ENCODE results near the gene HBQ1. TPM values are rescaled to one million over a fixed set of nuclear protein-coding genes. Genes with fewer than 3 reads are reported as not detected.

HBQ1 gene
- total and polyA plus RNA-seq, 4 donors = 50.9 TPM; not detected in 3

DNA sequence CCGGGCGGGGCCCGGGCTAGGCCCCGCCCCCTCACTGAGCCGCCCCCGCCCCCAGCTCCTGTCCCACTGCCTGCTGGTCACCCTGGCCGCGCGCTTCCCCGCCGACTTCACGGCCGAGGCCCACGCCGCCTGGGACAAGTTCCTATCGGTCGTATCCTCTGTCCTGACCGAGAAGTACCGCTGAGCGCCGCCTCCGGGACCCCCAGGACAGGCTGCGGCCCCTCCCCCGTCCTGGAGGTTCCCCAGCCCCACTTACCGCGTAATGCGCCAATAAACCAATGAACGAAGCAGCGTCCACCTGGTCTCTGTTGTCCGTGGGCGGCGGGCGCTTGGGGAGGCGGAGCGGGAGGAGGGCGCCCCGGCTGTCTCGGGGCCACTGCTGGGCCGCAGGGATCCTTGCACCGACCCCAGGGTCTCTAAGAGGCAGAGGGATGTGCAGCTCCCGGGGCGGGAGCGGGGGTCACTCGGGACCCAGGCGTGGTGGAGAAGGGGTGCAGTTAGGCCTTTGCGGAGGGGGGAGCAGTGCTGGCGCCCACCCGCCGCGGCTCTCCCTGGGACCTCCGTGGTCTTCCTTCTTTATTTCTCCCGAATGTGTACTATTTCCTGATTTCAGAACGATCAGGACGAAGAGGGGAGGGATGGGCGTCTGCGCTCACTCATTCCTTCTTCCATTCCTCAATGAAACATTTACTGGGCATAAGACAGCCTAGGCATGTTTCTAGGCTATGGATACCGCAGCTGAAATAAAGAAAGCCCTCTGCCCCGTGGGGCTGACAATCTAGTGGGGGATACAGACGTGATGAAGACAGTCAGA, 25.8 kb upstream of the HBQ1 start:
- Histone ChIP-seq H3K27me3 (ENCODE audit: control insufficient read depth in 4 of 4, insufficient read depth in 4 of 4, low read length in 3 of 4) (peaks cover 0 to 2% (median under 1%) of the 10 kb centered on the region in 4 donors), H3K27ac (ENCODE audit: low read depth in 1 of 2, low read length in 2 of 2) (no peak overlapping the region), H3K4me3 (ENCODE audit: low read depth in 1 of 3, low read length in 3 of 3) (peak overlapping the region in 1 of 3 donors; percentile 16), H3K9ac (ENCODE audit: low read depth in 1 of 2, low read length in 2 of 2) (no peak overlapping the region), H3K9me3 (ENCODE audit: control insufficient read depth in 4 of 4, low read length in 3 of 4) (no peaks in the 10 kb centered on the region), H3K36me3 (ENCODE audit: control insufficient read depth in 4 of 4, insufficient read depth in 3 of 4, low read depth in 1 of 4, low read length in 3 of 4) (no peaks in the 10 kb centered on the region), H3K4me1 (ENCODE audit: control insufficient read depth in 4 of 4, insufficient read depth in 4 of 4, low read length in 3 of 4) (peaks cover 0 to 9% (median 5%) of the 10 kb centered on the region in 4 donors)
- TF ChIP-seq EGR1 (IDR thresholded peaks at IDR 0.05; ENCODE audit: low read depth in 2 of 2) (no peak), HNF4A (conservative IDR thresholded peaks at IDR 0.05) (no peak), JUND (IDR thresholded peaks at IDR 0.05) (no peak), NR2F2 (IDR thresholded peaks at IDR 0.05) (no peak), FOXA1 (IDR thresholded peaks at IDR 0.05) (no peak), FOXA2 (IDR thresholded peaks at IDR 0.05) (no peak), HNF4G (IDR thresholded peaks at IDR 0.05) (no peak), GABPA (IDR thresholded peaks at IDR 0.05 in 1 of 2, conservative IDR thresholded peaks at IDR 0.05 in 1 of 2) (no peak)
- TF ChIP-seq, protein P1, sequence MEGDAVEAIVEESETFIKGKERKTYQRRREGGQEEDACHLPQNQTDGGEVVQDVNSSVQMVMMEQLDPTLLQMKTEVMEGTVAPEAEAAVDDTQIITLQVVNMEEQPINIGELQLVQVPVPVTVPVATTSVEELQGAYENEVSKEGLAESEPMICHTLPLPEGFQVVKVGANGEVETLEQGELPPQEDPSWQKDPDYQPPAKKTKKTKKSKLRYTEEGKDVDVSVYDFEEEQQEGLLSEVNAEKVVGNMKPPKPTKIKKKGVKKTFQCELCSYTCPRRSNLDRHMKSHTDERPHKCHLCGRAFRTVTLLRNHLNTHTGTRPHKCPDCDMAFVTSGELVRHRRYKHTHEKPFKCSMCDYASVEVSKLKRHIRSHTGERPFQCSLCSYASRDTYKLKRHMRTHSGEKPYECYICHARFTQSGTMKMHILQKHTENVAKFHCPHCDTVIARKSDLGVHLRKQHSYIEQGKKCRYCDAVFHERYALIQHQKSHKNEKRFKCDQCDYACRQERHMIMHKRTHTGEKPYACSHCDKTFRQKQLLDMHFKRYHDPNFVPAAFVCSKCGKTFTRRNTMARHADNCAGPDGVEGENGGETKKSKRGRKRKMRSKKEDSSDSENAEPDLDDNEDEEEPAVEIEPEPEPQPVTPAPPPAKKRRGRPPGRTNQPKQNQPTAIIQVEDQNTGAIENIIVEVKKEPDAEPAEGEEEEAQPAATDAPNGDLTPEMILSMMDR (IDR thresholded peaks at IDR 0.05; ENCODE audit: low read depth, low read length, missing input control) = no peak
- TF ChIP-seq, protein P2, sequence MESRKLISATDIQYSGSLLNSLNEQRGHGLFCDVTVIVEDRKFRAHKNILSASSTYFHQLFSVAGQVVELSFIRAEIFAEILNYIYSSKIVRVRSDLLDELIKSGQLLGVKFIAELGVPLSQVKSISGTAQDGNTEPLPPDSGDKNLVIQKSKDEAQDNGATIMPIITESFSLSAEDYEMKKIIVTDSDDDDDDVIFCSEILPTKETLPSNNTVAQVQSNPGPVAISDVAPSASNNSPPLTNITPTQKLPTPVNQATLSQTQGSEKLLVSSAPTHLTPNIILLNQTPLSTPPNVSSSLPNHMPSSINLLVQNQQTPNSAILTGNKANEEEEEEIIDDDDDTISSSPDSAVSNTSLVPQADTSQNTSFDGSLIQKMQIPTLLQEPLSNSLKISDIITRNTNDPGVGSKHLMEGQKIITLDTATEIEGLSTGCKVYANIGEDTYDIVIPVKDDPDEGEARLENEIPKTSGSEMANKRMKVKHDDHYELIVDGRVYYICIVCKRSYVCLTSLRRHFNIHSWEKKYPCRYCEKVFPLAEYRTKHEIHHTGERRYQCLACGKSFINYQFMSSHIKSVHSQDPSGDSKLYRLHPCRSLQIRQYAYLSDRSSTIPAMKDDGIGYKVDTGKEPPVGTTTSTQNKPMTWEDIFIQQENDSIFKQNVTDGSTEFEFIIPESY (IDR thresholded peaks at IDR 0.05) = no peak
- TF ChIP-seq, protein P3, sequence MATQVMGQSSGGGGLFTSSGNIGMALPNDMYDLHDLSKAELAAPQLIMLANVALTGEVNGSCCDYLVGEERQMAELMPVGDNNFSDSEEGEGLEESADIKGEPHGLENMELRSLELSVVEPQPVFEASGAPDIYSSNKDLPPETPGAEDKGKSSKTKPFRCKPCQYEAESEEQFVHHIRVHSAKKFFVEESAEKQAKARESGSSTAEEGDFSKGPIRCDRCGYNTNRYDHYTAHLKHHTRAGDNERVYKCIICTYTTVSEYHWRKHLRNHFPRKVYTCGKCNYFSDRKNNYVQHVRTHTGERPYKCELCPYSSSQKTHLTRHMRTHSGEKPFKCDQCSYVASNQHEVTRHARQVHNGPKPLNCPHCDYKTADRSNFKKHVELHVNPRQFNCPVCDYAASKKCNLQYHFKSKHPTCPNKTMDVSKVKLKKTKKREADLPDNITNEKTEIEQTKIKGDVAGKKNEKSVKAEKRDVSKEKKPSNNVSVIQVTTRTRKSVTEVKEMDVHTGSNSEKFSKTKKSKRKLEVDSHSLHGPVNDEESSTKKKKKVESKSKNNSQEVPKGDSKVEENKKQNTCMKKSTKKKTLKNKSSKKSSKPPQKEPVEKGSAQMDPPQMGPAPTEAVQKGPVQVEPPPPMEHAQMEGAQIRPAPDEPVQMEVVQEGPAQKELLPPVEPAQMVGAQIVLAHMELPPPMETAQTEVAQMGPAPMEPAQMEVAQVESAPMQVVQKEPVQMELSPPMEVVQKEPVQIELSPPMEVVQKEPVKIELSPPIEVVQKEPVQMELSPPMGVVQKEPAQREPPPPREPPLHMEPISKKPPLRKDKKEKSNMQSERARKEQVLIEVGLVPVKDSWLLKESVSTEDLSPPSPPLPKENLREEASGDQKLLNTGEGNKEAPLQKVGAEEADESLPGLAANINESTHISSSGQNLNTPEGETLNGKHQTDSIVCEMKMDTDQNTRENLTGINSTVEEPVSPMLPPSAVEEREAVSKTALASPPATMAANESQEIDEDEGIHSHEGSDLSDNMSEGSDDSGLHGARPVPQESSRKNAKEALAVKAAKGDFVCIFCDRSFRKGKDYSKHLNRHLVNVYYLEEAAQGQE (IDR thresholded peaks at IDR 0.05) = no peak
- TF ChIP-seq, protein P4, sequence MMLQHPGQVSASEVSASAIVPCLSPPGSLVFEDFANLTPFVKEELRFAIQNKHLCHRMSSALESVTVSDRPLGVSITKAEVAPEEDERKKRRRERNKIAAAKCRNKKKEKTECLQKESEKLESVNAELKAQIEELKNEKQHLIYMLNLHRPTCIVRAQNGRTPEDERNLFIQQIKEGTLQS (IDR thresholded peaks at IDR 0.05) = no peak
- 6% methylated on average over 53 of the region's 59 CpGs for WGBS
- DNase-seq (ENCODE audit: low spot score) = peak; percentile 35

DNA sequence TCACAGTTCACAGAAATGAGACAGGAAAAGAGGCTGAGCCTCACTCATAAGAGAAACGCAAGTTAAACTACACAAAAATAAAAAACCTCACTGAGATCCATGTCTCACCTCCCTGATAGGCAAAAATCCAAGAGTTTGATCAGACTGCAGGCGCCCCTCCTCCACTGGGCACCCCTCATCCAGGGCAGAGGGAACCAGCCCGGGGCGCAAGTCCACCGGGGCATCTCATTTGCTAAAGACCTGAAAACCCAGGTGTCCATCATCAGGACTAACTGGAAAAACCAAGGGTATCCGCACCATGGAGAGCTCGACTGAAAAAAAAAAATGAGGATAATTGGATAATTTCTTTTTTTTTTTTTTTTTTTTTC, 25.2 kb upstream of the HBQ1 start:
- Histone ChIP-seq H3K9me3 (ENCODE audit: control insufficient read depth in 4 of 4, low read length in 3 of 4) (no peaks in the 10 kb centered on the region), H3K4me3 (ENCODE audit: low read depth in 1 of 3, low read length in 3 of 3) (no peak overlapping the region), H3K27ac (ENCODE audit: low read depth in 1 of 2, low read length in 2 of 2) (no peak overlapping the region), H3K4me1 (ENCODE audit: control insufficient read depth in 4 of 4, insufficient read depth in 4 of 4, low read length in 3 of 4) (peaks cover 0 to 9% (median 5%) of the 10 kb centered on the region in 4 donors), H3K9ac (ENCODE audit: low read depth in 1 of 2, low read length in 2 of 2) (no peak overlapping the region), H3K27me3 (ENCODE audit: control insufficient read depth in 4 of 4, insufficient read depth in 4 of 4, low read length in 3 of 4) (peaks cover 0 to 2% (median under 1%) of the 10 kb centered on the region in 4 donors), H3K36me3 (ENCODE audit: control insufficient read depth in 4 of 4, insufficient read depth in 3 of 4, low read depth in 1 of 4, low read length in 3 of 4) (no peaks in the 10 kb centered on the region)
- DNase-seq (ENCODE audit: low spot score) = no peak
- WGBS = 63% methylated on average over 7 of the region's 7 CpGs
- TF ChIP-seq, protein P4 (IDR thresholded peaks at IDR 0.05) = no peak
- no peak for TF ChIP-seq HNF4G (IDR thresholded peaks at IDR 0.05)
- TF ChIP-seq, protein P3 (IDR thresholded peaks at IDR 0.05) = no peak
- TF ChIP-seq HNF4A (conservative IDR thresholded peaks at IDR 0.05) = no peak
- no peak for TF ChIP-seq RAD21 (IDR thresholded peaks at IDR 0.05)
- no peak for TF ChIP-seq EGR1 (IDR thresholded peaks at IDR 0.05; ENCODE audit: low read depth in 2 of 2)
- TF ChIP-seq FOXA2 (IDR thresholded peaks at IDR 0.05) = no peak
- TF ChIP-seq GABPA (IDR thresholded peaks at IDR 0.05 in 1 of 2, conservative IDR thresholded peaks at IDR 0.05 in 1 of 2) = no peak
- no peak for TF ChIP-seq SP1 (IDR thresholded peaks at IDR 0.05)
- no peak for TF ChIP-seq JUND (IDR thresholded peaks at IDR 0.05)
- TF ChIP-seq RXRA (IDR thresholded peaks at IDR 0.05) = no peak
- no peak for TF ChIP-seq FOXA1 (IDR thresholded peaks at IDR 0.05)
- TF ChIP-seq YY1 (IDR thresholded peaks at IDR 0.05) = no peak
- TF ChIP-seq NR2F2 (IDR thresholded peaks at IDR 0.05) = no peak
- TF ChIP-seq TAF1 (conservative IDR thresholded peaks at IDR 0.05) = no peak

Measured in liver (tissue), 9 donors.